Type B pancreatic cell (in vitro differentiated cells): Measurements from ENCODE around the gene BDKRB2. TPM values are rescaled to one million over a fixed set of nuclear protein-coding genes. Genes with fewer than 3 reads are reported as not detected.

ENCODE experiments used
- DNase-seq: peaks from one replicate; pipeline ENCODE4 v3.0.0; 2021; ENCODE audit warnings: mixed read lengths; ENCODE audit not compliant: unreplicated experiment; ENCODE audit errors: extremely low spot score
- H3K27ac Mint-ChIP-seq: 2 replicates; pipeline ENCODE4 v1.8.0; 2021; ENCODE audit warnings: mild to moderate bottlenecking, mixed read lengths
- H3K27me3 Mint-ChIP-seq: 2 replicates; pipeline ENCODE4 v1.8.0; 2021; ENCODE audit warnings: mixed read lengths
- H3K36me3 Mint-ChIP-seq: 2 replicates; pipeline ENCODE4 v1.8.0; 2021; ENCODE audit warnings: mixed read lengths
- H3K4me1 Mint-ChIP-seq: one replicate; pipeline ENCODE4 v1.8.0; 2021; ENCODE audit warnings: mixed read lengths; ENCODE audit not compliant: unreplicated experiment
- H3K4me3 Mint-ChIP-seq: 2 replicates; pipeline ENCODE4 v1.8.0; 2021; ENCODE audit warnings: mild to moderate bottlenecking, mixed read lengths
- H3K9me3 Mint-ChIP-seq: 2 replicates; pipeline ENCODE4 v1.8.0; 2021; ENCODE audit warnings: mixed read lengths
- CTCF ChIP-seq: fragments of 200-600 bp; sonication (generic); conservative IDR thresholded peaks from 2 replicates; pipeline ENCODE4 v1.5.0; 2021; ENCODE audit warnings: antibody characterized with exemption, mild to moderate bottlenecking
- total RNA-seq: library from RNA; stranded (reverse); gene quantifications from 2 replicates; pipeline ENCODE4 v1.2.1, GENCODE V29; 2021; ENCODE audit warnings: low replicate concordance

The BDKRB2 gene
- total RNA-seq, 1 donor from 2014 or later = 2.1 TPM

- Mint-ChIP-seq H3K4me3 (no peak overlapping the region), H3K4me1 (peaks cover 8% of the 10 kb centered on the region), H3K27me3 (no peaks in the 10 kb centered on the region), H3K27ac (no peak overlapping the region), H3K36me3 (no peaks in the 10 kb centered on the region), H3K9me3 (no peaks in the 10 kb centered on the region)
- DNase-seq = peak; percentile 37
- no peak for TF ChIP-seq CTCF
Measured at GRCh38 chr14:96160913-96161310, 43.7 kb upstream of the BDKRB2 start.

DNA sequence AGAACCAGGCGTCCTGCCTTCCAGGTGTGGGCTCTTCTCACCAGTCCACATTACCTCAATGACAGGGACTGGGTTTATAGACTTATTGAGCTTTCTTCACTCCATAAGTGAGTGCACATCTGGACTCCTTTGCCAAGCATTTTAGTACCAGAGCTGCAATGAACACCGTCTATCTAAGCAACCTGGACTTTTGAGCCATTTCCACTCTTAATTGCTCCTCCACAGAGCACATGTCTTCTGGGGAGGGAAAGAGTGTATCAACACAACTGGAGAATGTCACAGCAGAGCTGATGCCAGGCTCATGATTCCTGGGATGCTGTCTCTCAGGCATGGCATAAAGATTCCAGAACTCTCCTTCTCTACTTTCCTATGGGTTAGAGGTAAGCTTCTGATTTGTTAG is 43.0 kb upstream of the BDKRB2 start:
- DNase-seq = peak; percentile 15
- Mint-ChIP-seq H3K27ac (no peak overlapping the region), H3K4me1 (peaks cover 14% of the 10 kb centered on the region), H3K27me3 (no peaks in the 10 kb centered on the region), H3K9me3 (no peaks in the 10 kb centered on the region), H3K36me3 (no peaks in the 10 kb centered on the region), H3K4me3 (no peak overlapping the region)
- TF ChIP-seq CTCF = no peak

- Mint-ChIP-seq H3K36me3 (no peaks in the 10 kb centered on the region), H3K27ac (no peak overlapping the region), H3K4me3 (no peak overlapping the region), H3K27me3 (no peaks in the 10 kb centered on the region), H3K9me3 (no peaks in the 10 kb centered on the region), H3K4me1 (peaks cover 14% of the 10 kb centered on the region)
- DNase-seq = no peak
- no peak for TF ChIP-seq CTCF
Measured at GRCh38 chr14:96162265-96162664, 42.4 kb upstream of the BDKRB2 start.

GRCh38 chr14:96162741-96163140 is 41.9 kb upstream of the BDKRB2 start:
- no peak for DNase-seq
- peaks cover 14% of the 10 kb centered on the region for H3K4me1 Mint-ChIP-seq
- no peaks in the 10 kb centered on the region for H3K9me3 Mint-ChIP-seq
- no peaks in the 10 kb centered on the region for H3K27me3 Mint-ChIP-seq
- H3K4me3 Mint-ChIP-seq = no peak overlapping the region
- TF ChIP-seq CTCF = no peak
- no peaks in the 10 kb centered on the region for H3K36me3 Mint-ChIP-seq
- no peak overlapping the region for H3K27ac Mint-ChIP-seq

DNA sequence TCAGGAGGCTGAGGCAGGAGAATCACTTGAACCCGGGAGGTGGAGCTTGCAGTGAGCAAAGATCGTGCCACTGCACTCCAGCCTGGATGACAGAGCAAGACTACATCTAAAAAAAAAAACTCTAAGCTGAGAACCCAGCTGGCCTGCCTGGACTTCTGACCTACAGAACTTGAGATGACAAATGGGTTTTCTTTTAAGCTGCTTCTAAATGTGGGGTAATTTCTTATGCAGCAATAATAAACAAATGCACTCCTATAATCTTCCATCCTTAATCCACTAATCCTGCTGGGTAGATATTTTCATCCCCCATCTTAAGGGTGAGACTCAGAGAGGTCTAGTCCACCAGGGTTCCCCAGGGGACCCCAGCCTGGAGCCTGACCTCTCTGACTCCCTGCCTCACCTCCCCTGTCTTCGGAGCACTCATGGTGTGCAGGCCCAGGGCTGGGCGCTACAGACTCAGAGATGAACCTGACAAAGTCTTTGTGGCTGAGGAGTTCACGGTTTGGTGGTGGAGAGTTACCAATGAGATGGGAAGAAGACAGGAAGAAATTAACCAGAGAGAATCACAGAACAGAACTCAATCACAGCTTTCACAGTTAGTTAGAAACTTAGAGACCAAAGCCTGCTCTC is 39.7 kb upstream of the BDKRB2 start:
- H3K27me3 Mint-ChIP-seq = peaks cover 4% of the 10 kb centered on the region
- H3K27ac Mint-ChIP-seq = no peak overlapping the region
- H3K9me3 Mint-ChIP-seq = no peaks in the 10 kb centered on the region
- no peak overlapping the region for H3K4me3 Mint-ChIP-seq
- H3K36me3 Mint-ChIP-seq = no peaks in the 10 kb centered on the region
- DNase-seq = no peak
- TF ChIP-seq CTCF = no peak
- peaks cover 22% of the 10 kb centered on the region for H3K4me1 Mint-ChIP-seq
